ENCODE results near the gene STPG3. TPM values are rescaled to one million over a fixed set of nuclear protein-coding genes. Genes with fewer than 3 reads are reported as not detected.

Gene STPG3
- total and polyA plus RNA-seq, 2 experiments from 2014 or later = not detected

GRCh38 chr9:137219757-137220316, 31.2 kb upstream of the STPG3 start (continued):
- TF ChIP-seq ZNF462 (CRISPR knock-in tag; IDR thresholded peaks at IDR 0.05) = no peak
- TF ChIP-seq, protein P1, sequence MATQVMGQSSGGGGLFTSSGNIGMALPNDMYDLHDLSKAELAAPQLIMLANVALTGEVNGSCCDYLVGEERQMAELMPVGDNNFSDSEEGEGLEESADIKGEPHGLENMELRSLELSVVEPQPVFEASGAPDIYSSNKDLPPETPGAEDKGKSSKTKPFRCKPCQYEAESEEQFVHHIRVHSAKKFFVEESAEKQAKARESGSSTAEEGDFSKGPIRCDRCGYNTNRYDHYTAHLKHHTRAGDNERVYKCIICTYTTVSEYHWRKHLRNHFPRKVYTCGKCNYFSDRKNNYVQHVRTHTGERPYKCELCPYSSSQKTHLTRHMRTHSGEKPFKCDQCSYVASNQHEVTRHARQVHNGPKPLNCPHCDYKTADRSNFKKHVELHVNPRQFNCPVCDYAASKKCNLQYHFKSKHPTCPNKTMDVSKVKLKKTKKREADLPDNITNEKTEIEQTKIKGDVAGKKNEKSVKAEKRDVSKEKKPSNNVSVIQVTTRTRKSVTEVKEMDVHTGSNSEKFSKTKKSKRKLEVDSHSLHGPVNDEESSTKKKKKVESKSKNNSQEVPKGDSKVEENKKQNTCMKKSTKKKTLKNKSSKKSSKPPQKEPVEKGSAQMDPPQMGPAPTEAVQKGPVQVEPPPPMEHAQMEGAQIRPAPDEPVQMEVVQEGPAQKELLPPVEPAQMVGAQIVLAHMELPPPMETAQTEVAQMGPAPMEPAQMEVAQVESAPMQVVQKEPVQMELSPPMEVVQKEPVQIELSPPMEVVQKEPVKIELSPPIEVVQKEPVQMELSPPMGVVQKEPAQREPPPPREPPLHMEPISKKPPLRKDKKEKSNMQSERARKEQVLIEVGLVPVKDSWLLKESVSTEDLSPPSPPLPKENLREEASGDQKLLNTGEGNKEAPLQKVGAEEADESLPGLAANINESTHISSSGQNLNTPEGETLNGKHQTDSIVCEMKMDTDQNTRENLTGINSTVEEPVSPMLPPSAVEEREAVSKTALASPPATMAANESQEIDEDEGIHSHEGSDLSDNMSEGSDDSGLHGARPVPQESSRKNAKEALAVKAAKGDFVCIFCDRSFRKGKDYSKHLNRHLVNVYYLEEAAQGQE (IDR thresholded peaks at IDR 0.05; ENCODE audit: unreplicated experiment) = no peak
- TF ChIP-seq CREB1 (CRISPR knock-in tag; IDR thresholded peaks at IDR 0.05; ENCODE audit: low read depth) = no peak

Measured in GM23338 (cell line).